ENCODE results near the gene ZNF385B. TPM values are rescaled to one million over a fixed set of nuclear protein-coding genes. Genes with fewer than 3 reads are reported as not detected.
A peak's percentile ranks its signal among the peaks of the same experiment; 100 is the strongest.

The ZNF385B gene
- total RNA-seq: 13.5 and 19.7 TPM in 2 replicates

GRCh38 chr2:179861416-179862067 lies at the start of gene ZNF385B:
Gene ZNF385B (minus strand): TSS chr2:179861612.

Small RNAs within 50 kb of the gene (small RNA-seq; reads per million reads assigned to genes)
- gene MIR1258: 0.53 reads per million, percentile 14 among the genes with 10 or more reads in this experiment

Other genes starting within 250 kb of the ZNF385B start
- gene CWC22, start 145.7 kb upstream of the ZNF385B start, total RNA-seq: 35.7 and 45.7 TPM in 2 replicates